Esophagus muscularis mucosa (tissue), 3 donors: Measurements from ENCODE around the gene SYNGAP1.

Source experiments
- EP300 ChIP-seq: sonication (generic); formaldehyde crosslinking; IDR thresholded peaks from one replicate; pipeline ENCODE4 v1.6.1; 2017; ENCODE audit warnings: antibody characterized with exemption
- POLR2AphosphoS5 ChIP-seq, 2 donors: sonication (generic); formaldehyde crosslinking; IDR thresholded peaks; one replicate each; pipeline ENCODE4 v1.6.1; 2017; ENCODE audit warnings: antibody characterized with exemption in 2 of 2

DNA sequence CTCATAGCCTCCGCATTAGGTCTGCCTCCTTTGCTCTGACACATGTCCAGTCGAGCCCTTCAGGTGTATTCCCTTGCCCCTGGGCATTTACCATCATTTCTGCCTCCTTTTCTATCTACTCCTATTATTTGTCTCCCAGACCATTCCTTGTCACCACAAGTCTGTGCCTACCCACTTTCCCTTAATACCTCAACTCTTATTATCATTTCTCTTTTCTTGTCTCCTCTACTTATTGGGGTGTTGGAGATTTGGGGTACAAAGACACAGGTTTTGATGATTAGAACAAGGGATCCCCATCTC, 1.4 kb downstream of the SYNGAP1 start:
- TF ChIP-seq POLR2AphosphoS5 (IDR thresholded peaks at IDR 0.05) (no peak), EP300 (no peak)
